Omental fat pad (tissue), 4 donors: ENCODE data around the gene NAALADL2. TPM values are rescaled to one million over a fixed set of nuclear protein-coding genes. Genes with fewer than 3 reads are reported as not detected.

ENCODE experiments used
- ATAC-seq: fragments of 150-250 bp; one replicate; pipeline ENCODE4 v1.9.1; 2016; ENCODE audit warnings: mild to moderate bottlenecking, moderate library complexity; ENCODE audit not compliant: low FRiP score
- DNase-seq: peaks from one replicate; pipeline ENCODE4 v3.0.0-alpha.2; 2019; ENCODE audit warnings: low spot score
- CTCF ChIP-seq, 3 donors: fragments of 450-650 bp; IDR thresholded peaks; one replicate each; pipeline ENCODE4 v1.5.1; 2016 to 2017; ENCODE audit warnings: antibody characterized with exemption in 3 of 3, mild to moderate bottlenecking in 3 of 3, moderate library complexity in 2 of 3
- total RNA-seq, 4 donors: library from RNA; depleted of rRNA; stranded (reverse); fragments of >200 nt; gene quantifications; one replicate each; pipeline ENCODE4 v1.1.0, GENCODE V29; 2016

Gene NAALADL2
- total RNA-seq, 4 donors from 2014 or later, result 6.5 to 15.1 (median 8.0) TPM

GRCh38 chr3:175002732-175003143 is 143.6 kb downstream of the NAALADL2 start:
- TF ChIP-seq CTCF (IDR thresholded peaks at IDR 0.05), result no peak
- ATAC-seq (no peak), DNase-seq (no peak)

- no peak for ATAC-seq
- TF ChIP-seq CTCF (IDR thresholded peaks at IDR 0.05), result no peak
- DNase-seq, result no peak
These were observed 144.5 kb downstream of the NAALADL2 start for GRCh38 chr3:175003590-175003989.

- ATAC-seq, result no peak
- TF ChIP-seq CTCF (IDR thresholded peaks at IDR 0.05), result no peak
- DNase-seq, result no peak
These were observed 146.1 kb downstream of the NAALADL2 start for GRCh38 chr3:175005193-175005592.

GRCh38 chr3:175005881-175006280 is 146.7 kb downstream of the NAALADL2 start:
- ATAC-seq, result no peak
- no peak for TF ChIP-seq CTCF (IDR thresholded peaks at IDR 0.05)
- no peak for DNase-seq

- no peak for ATAC-seq
- no peak for TF ChIP-seq CTCF (IDR thresholded peaks at IDR 0.05)
These were observed 148.2 kb downstream of the NAALADL2 start for GRCh38 chr3:175007306-175007705.

GRCh38 chr3:175009295-175009694 is 150.2 kb downstream of the NAALADL2 start:
- no peak for TF ChIP-seq CTCF (IDR thresholded peaks at IDR 0.05)
- no peak for DNase-seq
- no peak for ATAC-seq

More at GRCh38 chr3:175007306-175007705, 148.2 kb downstream of the NAALADL2 start:
- no peak for DNase-seq

- ATAC-seq, result no peak
- no peak for DNase-seq
- TF ChIP-seq CTCF (IDR thresholded peaks at IDR 0.05), result no peak
These were observed 156.0 kb downstream of the NAALADL2 start for GRCh38 chr3:175015056-175015635.
